ENCODE results near the gene ARHGAP27.

The ARHGAP27 gene

DNA sequence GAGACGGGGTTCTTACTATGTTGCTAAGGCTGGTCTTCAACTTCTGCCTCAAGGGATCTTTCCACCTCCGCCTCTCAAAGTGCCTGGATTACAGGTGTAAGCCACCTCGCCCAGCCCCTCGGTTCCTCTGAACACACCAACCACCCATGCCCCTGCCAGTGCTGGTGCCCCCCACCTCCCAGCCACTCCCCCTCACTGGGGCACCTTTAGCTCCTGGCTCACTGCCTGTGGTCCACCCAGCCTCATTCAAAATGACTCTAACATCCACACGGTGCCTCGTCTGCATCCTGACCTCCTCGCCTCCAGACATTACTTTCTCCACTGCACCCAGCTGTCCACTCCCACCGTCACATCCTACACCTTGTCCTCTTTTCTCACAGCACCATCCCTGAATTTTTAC lies 55.3 kb downstream of the ARHGAP27 start:
- TF ChIP-seq CTCF (IDR thresholded peaks at IDR 0.05; ENCODE audit: control insufficient read depth, extremely low read depth, insufficient read depth): no peak
- no peak overlapping the region for H3K4me3 ChIP-seq (ENCODE audit: low read depth, low read length)
- DNase-seq (ENCODE audit: low read depth): no peak

- DNase-seq (ENCODE audit: low read depth): no peak
- H3K4me3 ChIP-seq (ENCODE audit: low read depth, low read length): no peak overlapping the region
- no peak for TF ChIP-seq CTCF (IDR thresholded peaks at IDR 0.05; ENCODE audit: control insufficient read depth, extremely low read depth, insufficient read depth)
Measured at GRCh38 chr17:45376171-45377005, 56.3 kb downstream of the ARHGAP27 start.

- TF ChIP-seq CTCF (IDR thresholded peaks at IDR 0.05; ENCODE audit: control insufficient read depth, extremely low read depth, insufficient read depth): no peak
- DNase-seq (ENCODE audit: low read depth): no peak
- no peak overlapping the region for H3K4me3 ChIP-seq (ENCODE audit: low read depth, low read length)
Measured at GRCh38 chr17:45374501-45374900, 58.2 kb downstream of the ARHGAP27 start.

DNA sequence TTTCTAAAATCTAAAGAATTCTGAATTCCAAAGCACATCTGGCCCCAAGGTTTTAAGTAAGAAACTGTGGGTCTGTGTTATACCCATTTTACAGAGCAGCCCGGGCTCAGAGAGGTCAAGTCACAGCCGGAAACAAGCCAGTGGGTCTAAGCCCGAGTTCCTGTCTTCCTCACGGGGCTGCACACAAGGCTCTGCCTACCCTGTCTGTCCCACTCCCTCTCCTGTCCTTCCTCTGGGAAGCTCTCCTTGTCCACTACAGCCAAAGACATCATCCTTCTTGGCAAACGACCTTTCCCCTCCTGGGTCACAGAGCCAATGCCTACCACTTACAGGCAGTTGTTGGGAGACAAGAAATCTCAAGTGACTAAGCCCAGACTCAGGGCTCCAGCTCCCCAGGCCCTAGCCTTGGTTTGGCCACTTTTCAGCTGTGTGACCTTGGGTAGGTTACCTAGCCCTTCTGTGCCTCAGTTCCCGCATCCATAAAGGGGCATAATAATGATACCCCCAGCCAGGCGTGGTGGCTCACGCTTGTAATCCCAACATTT lies 60.3 kb downstream of the ARHGAP27 start:
- H3K4me3 ChIP-seq (ENCODE audit: low read depth, low read length): no peak overlapping the region
- no peak for DNase-seq (ENCODE audit: low read depth)
- TF ChIP-seq CTCF (IDR thresholded peaks at IDR 0.05; ENCODE audit: control insufficient read depth, extremely low read depth, insufficient read depth): no peak

GRCh38 chr17:45371414-45372324 lies 61.0 kb downstream of the ARHGAP27 start:
- no peak for DNase-seq (ENCODE audit: low read depth)
- no peak overlapping the region for H3K4me3 ChIP-seq (ENCODE audit: low read depth, low read length)
- no peak for TF ChIP-seq CTCF (IDR thresholded peaks at IDR 0.05; ENCODE audit: control insufficient read depth, extremely low read depth, insufficient read depth)

DNA sequence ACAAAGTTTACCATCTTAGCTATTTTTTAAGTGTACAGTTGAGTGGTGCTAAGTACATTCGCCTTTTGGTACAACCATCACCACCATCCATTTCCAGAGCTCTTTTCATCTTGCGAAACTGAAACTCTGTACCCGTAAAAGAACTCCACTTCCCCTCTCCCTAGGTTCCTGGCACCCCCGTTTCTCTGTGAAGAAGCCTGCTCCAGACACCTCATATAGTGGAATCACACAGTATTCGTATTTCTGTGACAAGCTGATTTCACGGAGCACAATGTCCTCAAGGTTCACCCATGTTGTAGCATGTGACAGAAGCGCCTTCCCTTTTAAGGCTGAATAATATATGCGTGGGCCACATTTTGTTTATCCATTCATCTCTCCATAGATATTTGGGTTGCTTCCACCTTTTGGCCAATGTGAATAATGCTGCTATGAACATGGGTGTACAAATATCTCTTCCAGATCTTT lies 61.7 kb downstream of the ARHGAP27 start:
- TF ChIP-seq CTCF (IDR thresholded peaks at IDR 0.05; ENCODE audit: control insufficient read depth, extremely low read depth, insufficient read depth): no peak
- no peak for DNase-seq (ENCODE audit: low read depth)
- H3K4me3 ChIP-seq (ENCODE audit: low read depth, low read length): no peak overlapping the region

Measured in LNCaP clone FGC (cell line).